GM19328 (cell line): Measurements from ENCODE around the gene ETS2.

Source experiments
- ATAC-seq: cut with Tn5 transposase; IDR thresholded peaks from one replicate; pipeline ENCODE4 v1.9.1; 2021; ENCODE audit warnings: mild to moderate bottlenecking, moderate library complexity; ENCODE audit not compliant: unreplicated experiment

ETS2 gene

DNA sequence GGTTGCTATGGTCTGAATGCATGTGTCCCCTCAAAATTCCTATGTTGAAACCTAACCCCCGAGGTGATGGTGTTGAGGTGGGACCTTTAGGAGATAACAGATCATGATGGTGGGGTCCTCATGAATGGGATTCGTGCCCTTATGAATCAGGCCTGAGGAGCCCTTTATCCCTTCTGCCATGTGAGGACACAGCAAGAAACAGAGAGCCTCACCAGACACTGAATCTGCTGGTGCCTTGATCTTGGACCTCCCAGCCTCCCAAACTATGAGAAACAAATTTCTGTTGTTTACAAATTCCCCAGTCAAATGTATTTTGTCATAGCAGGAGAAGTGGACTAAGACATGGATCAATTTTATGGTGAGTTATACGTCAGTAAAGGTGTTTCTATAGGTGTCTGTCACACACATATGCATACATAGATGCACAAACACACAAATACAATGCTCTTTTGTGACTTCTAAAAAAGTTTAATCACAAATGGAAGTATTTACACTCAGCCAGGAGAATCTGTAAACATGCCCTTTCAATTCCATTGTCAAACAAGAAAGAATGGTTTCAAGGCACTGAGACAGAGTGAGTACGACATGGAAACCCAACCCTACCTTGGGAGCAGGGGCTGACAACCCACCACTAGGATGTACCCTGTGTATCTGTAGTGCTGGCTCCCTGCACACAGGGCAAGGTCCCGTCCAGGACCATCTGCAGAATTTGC lies 5.5 kb upstream of the ETS2 start:
- ATAC-seq = no peak

DNA sequence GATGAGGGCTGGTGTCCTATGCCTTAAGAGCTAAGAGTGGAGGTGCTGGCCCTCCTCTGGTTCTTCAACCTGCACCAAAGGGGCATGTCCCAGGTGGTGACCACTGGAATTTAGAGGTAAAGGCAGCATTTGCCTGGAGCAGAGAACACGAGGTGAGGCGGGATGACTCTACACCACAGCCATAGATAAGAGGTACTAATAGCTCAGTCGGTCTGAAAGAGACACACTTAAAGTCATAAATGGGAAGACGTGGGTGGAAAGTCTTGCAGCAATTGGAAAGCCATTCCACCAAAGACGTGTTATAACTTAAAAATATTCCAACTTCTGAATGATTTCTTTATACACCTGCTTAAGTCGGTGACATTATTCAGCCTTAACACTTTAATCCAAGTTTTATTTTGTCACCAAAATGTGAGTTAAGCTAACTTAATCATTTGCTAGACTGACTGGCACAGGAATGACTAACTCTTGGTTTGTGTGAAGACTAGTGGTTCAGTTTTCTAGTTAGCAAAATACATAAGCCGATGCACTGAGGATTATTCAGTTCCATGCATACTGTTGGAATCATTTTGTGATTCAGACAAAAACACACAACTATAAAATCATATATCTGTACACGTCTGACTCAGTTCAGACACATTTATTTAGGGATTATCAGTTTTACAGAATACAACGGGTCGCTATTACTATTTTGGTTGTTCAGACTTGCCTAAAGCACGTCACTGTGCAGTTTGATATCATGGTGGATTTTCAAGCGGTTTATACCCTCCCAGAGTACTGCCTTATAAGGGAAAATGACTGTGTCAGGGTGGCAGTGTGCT lies 4.6 kb upstream of the ETS2 start:
- ATAC-seq = no peak

DNA sequence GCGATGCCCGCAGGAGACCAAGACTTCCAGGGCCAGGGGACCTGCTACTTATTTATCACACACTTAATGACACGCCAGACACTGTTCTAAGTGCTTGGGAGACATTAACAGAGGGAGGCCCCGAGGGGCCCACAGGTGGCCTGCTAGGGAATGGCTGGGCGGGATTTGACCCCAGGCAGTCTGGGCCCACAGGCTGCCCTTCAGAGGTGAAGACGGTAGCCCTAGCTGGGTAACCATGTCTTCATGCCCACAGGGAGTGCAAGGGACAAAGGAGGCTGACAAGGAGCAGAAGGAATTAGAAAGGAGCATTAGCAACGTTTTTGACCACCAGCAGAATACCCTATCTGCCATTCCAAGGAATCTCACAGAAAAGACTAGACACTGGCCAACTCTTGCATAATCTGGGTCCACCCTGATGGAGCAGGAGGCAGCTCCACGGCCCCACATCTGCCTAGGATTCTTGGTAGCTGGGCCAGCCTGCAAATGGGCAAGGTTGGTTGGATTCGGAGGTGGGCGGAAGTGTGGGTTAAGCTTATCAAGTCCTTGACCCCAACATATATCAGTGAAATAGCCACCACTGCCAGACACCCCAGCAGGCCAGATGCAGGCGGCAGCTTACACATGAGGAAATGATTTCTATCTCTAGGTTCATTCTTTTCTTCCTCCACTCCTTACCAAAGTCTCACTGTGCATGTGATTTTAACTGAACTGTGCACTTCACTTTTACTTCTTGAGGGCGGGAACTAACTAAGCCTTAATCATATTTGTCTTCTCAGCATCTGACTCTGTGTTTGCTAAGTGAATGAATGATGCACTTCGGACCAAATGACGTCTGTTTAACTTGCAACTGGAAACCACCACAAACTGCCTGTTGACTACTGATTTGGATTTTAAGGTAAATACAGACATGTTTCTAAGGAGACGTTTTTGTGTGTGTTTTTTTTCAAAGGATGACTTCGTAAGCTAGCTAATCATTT lies 3.4 kb upstream of the ETS2 start:
- ATAC-seq = no peak

DNA sequence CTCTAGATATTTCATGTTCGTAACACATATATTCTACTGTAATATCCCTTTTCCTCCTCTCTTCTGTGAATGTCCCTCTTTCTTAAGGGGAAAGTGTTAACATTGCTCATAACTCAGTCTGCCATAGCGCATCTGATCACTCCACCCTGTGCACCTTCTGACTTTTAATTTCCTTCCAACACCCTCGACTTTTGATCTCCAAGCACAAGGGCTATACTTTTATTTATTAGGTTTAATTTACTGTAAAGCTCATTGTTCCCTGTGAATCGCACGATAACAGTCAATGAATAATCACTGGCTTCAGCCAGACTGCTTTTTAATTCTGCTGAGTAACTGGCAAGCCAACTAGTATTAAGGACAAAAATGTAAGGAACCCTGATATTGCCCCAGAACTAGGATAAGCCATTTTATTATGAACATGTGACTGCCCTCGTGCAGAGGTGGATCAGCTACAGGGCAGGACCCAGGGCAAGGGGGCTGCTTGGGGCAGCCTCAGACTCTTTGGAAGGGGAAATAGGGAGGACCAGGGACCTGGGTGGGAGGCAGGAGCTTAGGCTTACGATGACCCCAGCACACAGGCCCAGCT lies 2.6 kb upstream of the ETS2 start:
- no peak for ATAC-seq

DNA sequence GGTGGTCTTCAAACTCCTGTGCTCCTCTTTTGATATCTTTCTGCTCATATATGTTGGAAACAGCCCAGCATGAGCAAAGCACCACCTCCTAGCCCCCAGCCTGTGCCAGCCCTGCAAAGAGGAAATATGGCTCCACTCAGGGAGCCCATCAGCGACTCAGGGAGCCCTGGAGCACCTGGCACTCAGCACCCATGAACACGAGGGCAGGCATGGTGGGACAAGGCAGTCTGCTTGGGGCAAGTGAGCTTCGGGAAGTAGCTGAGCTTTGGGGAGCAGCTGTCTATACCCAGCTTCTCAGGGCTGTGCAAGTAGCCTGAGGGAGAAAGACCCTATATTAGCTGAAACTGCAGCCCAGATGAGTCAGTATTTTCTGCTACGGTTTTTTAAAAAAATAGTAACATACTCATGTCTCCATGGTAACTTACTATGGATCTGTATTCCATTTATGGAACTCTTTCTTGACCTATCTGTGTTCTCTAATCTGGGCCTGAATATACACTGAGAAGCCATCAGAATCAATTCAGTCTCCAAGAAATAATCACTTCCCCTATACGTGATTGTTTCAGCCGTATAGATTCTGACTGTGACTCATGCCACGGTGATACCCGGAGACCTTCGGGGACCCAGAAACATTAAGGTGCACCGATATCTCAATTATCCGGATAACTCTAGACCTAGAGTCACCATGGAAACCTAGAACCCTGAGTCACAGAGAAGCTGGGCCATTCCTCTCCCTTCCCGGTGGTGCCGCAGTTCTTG lies 1.5 kb upstream of the ETS2 start:
- no peak for ATAC-seq

DNA sequence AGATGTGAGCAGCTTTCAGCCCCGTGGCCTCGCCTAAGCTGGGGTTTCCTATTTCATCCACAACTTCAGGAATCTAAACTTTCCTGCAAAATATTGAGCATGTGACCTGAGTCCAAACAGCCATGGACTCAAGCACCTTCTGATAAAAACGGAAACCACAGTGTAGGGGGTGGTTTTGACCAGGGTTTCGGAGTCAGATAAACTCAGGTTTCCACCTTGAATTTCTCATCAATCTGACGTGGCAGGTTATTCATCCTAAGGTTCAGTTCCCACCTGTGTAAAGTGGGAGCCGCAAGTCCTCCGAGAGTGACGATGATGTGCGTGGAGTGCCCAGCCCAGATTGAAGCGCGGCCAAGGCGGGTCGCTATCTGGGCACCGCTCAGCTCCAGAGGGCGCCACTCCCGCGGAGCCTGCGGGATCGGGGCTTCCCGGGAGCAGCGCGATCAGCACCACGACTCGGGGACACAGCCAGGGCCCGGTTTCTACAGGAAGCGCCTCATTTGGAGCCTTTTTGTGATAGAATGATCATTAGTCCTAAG lies 871 bp upstream of the ETS2 start:
- ATAC-seq = no peak

DNA sequence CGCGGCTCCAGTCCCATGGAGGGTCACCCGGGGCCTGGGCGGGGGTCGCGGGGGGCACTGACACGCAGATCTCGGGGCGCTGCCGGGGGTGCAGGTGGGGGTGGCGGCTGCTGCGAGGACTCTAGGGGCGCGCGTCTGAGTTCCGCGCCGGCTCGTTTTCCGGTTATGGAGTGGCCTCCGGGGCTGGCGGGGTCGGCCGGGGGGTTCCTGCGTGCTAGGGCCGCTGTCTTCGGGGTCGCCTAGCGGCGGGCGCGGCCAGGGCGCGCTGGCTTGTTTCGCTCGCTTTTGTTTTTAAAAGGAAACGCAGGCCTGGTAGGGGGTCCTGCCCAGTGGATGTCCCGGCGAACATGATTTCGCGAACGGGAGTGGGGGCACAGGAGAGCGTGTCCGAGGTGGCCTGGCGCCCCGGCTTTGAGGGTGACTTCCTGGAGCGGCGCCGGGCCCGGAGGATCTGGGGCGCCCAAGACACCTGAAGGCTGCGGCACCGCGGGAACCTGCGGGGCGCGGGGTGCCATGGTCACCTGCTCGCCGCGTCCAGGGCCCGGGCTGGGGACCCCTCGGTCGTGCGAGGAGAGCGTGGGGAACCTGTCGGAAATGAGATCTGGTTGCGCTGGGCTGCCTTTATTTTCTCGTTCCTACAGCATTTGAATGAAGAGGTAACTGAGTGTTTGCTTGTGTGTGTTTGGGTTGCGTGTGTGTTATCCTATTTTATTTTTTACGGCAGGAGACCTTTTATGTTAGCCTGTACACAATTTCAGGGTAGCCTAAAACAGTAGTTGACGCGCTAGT lies 618 bp downstream of the ETS2 start:
- ATAC-seq = peak; percentile 18

DNA sequence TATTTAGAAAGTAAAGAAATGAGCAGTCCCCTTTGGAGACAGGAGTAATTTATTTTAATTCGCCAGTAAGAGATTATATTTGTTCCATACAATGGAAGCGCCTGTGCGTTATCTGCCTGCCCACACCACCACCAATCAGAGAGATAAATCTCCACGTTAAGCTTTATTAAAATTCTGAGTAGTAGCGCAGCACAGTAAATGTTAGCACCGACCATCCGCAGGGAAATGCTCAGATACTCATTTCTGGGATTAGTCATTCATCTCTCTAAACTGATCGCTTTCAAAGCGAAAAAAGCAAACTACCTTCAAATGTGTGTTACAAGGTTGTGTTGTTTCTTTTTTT lies 1.2 kb downstream of the ETS2 start:
- ATAC-seq = no peak

DNA sequence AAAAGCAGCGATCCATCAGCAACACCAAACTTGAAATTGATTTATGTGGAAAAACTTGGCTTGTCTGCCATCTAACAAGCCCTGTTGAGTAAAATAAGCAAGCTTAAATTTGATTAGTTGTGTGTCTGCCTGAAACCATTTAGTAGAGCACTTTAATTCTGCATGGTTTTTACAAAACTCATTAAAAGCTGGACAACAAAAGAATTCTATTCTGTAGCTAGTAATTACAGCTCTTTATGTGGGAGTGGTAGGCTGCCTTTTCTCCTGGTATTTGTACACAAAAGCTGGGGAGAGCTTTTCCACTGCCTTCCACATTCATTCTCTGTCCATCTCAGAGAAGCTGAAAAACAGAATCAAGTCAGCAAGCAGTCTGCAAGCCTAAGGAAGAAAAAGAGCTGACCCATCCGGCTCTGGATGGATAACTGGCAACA lies 1.7 kb downstream of the ETS2 start:
- ATAC-seq = no peak

DNA sequence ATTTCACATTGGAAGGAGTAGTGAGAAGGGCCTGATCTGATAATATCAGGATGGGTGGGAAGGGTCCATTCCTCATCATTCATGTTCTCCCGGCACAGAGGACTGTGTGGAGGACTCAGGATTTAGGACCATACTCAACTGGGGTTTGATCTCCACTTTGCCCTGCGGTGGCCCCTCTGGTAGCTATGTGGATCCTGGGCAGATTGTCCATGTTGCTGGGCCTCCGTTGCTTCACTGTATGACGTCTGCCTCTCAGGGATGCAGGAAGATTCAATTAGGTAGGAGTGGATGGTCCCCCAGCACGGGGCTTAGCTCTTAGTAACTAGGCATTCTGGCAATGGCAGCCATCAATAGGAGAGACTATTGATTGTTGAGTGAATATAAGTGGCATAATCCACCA lies 2.3 kb downstream of the ETS2 start:
- ATAC-seq = no peak

DNA sequence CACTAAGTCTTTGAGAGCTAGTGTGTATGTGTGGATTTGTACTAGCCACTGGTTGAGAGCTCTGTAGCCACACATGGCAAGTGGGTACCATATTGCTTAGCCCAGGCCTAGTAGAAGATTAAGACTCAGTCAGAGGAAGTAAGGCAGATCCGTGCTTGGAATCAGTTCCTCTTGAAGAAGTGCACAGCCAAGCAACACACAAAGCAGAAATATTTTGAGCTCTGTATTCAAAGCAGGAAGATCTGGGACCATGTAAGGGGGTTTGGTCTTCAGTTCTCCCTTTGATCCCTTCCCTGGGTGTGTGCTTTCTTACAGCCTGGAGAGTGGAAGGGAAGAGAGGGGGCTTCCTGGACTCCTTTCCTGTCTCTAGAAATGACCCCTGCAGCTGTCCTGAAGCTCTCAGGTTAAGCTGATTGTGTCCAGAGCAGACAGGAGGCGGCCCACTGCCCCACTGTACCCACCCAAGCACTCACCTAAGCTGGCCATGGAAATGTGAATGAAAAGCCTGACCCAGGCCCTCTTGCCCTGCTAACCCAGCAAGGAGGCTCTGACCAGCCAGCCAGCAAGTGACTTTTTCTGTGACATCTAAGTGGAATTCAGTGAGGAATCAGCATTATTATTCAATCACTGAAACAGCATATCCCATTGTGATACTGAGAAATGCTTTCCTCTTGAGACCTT lies 3.6 kb downstream of the ETS2 start:
- ATAC-seq = no peak

DNA sequence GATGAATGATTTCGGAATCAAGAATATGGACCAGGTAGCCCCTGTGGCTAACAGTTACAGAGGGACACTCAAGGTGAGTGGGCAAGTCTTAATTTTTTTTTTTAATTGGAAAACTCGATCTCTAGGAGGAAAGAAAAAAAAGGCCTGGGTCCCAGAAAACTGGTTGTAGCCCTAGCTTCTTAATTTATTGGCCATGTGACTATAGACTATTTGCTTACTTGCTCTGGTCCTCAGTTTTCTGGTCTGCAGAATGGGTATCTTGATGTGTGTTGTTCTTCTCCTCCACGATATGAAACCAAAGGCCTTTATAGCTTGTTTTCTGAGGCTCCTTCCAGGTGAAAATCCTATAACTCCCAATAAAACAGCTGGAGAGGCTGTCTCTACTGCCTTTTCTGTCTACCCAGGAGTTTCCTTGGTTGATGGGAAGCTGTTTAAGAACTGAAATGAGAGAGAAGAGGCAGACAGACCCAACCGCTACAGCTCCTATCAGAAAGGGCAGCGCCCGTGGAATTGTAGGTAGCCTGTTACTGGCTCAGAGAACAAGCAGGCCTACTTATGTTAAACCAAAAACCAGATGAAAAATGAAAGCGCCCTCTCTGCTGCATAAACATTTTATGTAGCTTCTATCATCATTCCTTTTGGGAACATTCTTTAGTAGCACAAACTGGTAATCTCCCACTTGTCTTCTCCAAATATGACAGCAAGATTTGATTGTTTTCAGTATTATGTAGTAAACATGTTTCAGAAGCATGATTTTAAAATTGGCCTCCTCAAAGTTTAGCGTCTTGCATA lies 4.5 kb downstream of the ETS2 start:
- ATAC-seq = no peak

DNA sequence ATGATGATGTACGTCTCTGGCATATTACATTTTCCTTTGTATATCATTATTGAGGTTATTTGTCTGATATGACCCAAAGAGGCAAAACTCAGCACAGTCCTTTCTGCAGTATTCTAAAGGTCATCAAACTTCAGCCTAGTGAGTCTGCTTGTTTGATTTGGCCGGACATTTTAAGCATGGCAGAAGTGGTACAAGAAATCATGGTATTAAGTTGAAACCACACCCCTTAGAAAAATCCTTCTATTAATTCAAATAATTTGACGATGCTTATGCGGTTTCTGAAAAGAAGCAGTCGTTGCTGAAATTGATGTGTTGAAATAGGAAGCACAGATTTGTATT lies 5.1 kb downstream of the ETS2 start:
- ATAC-seq = no peak

DNA sequence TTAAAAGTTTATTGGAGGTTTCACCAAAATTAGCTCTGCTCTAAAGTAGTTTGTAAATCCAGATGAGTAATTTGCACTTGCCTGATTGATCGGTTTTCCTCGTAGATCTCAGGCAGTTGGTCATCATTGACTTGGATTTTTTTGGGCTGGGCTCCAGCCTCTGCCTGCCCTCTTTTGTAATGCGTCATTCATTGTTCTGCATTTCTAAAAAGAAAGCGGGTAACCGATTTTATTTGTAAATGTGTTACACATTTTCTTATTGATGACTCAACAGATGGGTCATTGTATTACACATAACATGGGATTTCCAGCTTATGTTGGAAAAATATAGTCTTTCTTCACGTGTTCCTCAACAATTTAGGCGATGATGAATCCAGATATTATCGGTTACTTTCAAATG lies 5.5 kb downstream of the ETS2 start:
- no peak for ATAC-seq

DNA sequence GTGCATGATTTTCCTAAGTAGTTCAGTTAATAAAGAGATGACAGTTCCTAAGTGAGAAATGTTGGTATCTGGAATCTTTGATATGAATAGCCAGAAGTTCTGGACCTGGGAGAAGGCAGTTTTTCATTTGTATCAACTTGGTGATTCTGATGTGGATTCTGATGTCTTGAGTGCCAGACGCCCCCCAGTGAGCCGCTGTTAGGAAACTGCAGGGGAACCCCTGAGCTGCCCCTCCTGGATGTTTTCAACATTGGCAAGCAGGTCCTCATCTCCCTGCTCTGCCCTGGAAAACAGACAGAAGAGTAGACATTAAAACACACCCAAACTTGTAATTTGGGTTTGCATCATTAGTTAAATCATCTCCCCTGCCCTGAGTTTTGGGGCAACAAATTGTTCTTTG lies 7.4 kb downstream of the ETS2 start:
- ATAC-seq = no peak

DNA sequence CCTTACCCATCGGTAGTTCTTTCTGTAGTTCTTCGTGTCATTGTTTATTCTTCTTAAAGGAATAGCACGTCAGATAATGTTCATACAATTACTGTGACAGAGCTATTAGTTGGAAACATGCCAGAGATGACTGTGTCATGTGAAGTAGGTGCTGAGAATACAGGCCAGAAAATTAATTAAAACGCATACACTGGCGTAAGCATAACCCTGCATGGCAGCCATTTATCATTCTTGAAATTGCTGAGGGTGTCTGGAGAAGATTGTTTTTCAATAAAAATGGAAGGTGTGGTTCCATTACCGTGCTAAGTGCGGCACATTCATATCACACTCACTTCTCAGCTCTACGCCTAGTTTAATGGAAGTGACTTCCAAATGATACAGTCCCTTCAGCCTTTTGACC lies 7.8 kb downstream of the ETS2 start:
- ATAC-seq = no peak

DNA sequence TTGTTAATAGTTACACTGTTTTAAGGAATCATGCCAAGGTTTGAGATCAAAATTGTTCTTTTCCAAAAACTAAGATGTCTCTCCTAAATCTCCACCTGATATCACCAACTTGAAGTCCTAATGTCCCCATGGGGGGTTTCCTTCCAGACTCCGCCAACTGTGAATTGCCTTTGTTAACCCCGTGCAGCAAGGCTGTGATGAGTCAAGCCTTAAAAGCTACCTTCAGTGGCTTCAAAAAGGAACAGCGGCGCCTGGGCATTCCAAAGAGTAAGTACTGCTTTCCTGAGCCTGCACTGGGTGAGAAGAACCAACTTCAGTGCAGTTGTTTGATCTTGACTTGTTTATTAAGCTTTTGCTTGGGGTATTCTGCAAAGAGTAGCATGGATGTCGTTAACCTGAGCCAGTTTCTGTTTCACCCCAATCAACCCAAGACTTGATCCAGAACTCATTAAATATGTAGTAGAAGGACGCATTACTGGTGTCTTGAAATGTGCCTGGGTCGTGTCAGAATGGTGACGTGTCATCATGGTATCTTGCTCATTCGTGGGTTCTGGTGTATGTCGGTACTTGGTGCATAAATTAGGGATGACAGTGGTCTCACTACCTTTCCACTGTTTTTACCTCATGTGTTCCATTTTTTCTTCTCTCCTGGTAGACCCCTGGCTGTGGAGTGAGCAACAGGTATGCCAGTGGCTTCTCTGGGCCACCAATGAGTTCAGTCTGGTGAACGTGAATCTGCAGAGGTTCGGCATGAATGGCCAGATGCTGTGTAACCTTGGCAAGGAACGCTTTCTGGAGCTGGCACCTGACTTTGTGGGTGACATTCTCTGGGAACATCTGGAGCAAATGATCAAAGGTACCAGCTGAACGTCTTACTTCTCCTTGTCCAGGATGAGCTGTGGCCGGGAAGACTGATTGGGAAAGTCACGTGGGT lies 8.7 kb downstream of the ETS2 start:
- no peak for ATAC-seq
